Measurements from ENCODE around the gene PRKAG2.

The PRKAG2 gene

GRCh38 chr7:151707757-151708156, 169.2 kb downstream of the PRKAG2 start:
- Mint-ChIP-seq H3K36me3 (peaks cover 14% of the 10 kb centered on the region), H3K9me3 (no peaks in the 10 kb centered on the region), H3K4me1 (peaks cover 25% of the 10 kb centered on the region), H3K27ac (no peak overlapping the region), H3K4me3 (no peak overlapping the region), H3K27me3 (no peaks in the 10 kb centered on the region)
- ATAC-seq, result no peak

- Mint-ChIP-seq H3K27me3 (no peaks in the 10 kb centered on the region), H3K9me3 (no peaks in the 10 kb centered on the region), H3K4me1 (peaks cover 18% of the 10 kb centered on the region), H3K27ac (no peak overlapping the region), H3K4me3 (no peak overlapping the region), H3K36me3 (peaks cover 20% of the 10 kb centered on the region)
- ATAC-seq, result no peak
Observed at GRCh38 chr7:151707105-151707469, 169.8 kb downstream of the PRKAG2 start.

GRCh38 chr7:151706277-151707104, 170.4 kb downstream of the PRKAG2 start:
- Mint-ChIP-seq H3K36me3 (peaks cover 24% of the 10 kb centered on the region), H3K27me3 (no peaks in the 10 kb centered on the region), H3K27ac (no peak overlapping the region), H3K4me3 (no peak overlapping the region), H3K9me3 (no peaks in the 10 kb centered on the region), H3K4me1 (peaks cover 15% of the 10 kb centered on the region)
- ATAC-seq, result no peak

- Mint-ChIP-seq H3K27me3 (no peaks in the 10 kb centered on the region), H3K4me3 (no peak overlapping the region), H3K4me1 (peaks cover 15% of the 10 kb centered on the region), H3K36me3 (peaks cover 29% of the 10 kb centered on the region), H3K27ac (no peak overlapping the region), H3K9me3 (no peaks in the 10 kb centered on the region)
- ATAC-seq, result no peak
Observed at GRCh38 chr7:151705636-151706276, 171.2 kb downstream of the PRKAG2 start.

GRCh38 chr7:151704960-151705635, 171.8 kb downstream of the PRKAG2 start:
- H3K9me3 Mint-ChIP-seq, result no peaks in the 10 kb centered on the region
- H3K4me3 Mint-ChIP-seq, result no peak overlapping the region
- no peak for ATAC-seq
- H3K27me3 Mint-ChIP-seq, result no peaks in the 10 kb centered on the region
- H3K4me1 Mint-ChIP-seq, result peaks cover 15% of the 10 kb centered on the region
- no peak overlapping the region for H3K27ac Mint-ChIP-seq
- H3K36me3 Mint-ChIP-seq, result peaks cover 24% of the 10 kb centered on the region

- H3K9me3 Mint-ChIP-seq, result no peaks in the 10 kb centered on the region
- H3K4me3 Mint-ChIP-seq, result no peak overlapping the region
- H3K27me3 Mint-ChIP-seq, result no peaks in the 10 kb centered on the region
- H3K36me3 Mint-ChIP-seq, result peaks cover 30% of the 10 kb centered on the region
- no peak for ATAC-seq
- peaks cover 21% of the 10 kb centered on the region for H3K4me1 Mint-ChIP-seq
- H3K27ac Mint-ChIP-seq, result no peak overlapping the region
Observed at GRCh38 chr7:151704299-151704959, 172.5 kb downstream of the PRKAG2 start.

- ATAC-seq, result no peak
Observed at GRCh38 chr7:151702961-151703360, 174.0 kb downstream of the PRKAG2 start.

GRCh38 chr7:151700586-151701165, 176.2 kb downstream of the PRKAG2 start:
- Mint-ChIP-seq H3K27ac (no peak overlapping the region), H3K4me1 (peaks cover 32% of the 10 kb centered on the region)

More at GRCh38 chr7:151702961-151703360, 174.0 kb downstream of the PRKAG2 start:
- Mint-ChIP-seq H3K4me3 (no peak overlapping the region), H3K27me3 (no peaks in the 10 kb centered on the region), H3K9me3 (no peaks in the 10 kb centered on the region), H3K4me1 (peaks cover 23% of the 10 kb centered on the region), H3K36me3 (peaks cover 30% of the 10 kb centered on the region), H3K27ac (no peak overlapping the region)

GRCh38 chr7:151699928-151700319, 177.0 kb downstream of the PRKAG2 start:
- H3K27ac Mint-ChIP-seq, result no peak overlapping the region
- H3K4me3 Mint-ChIP-seq, result no peak overlapping the region
- no peaks in the 10 kb centered on the region for H3K9me3 Mint-ChIP-seq
- H3K36me3 Mint-ChIP-seq, result peaks cover 30% of the 10 kb centered on the region
- no peaks in the 10 kb centered on the region for H3K27me3 Mint-ChIP-seq
- ATAC-seq, result no peak
- H3K4me1 Mint-ChIP-seq, result peaks cover 34% of the 10 kb centered on the region

More at GRCh38 chr7:151700586-151701165, 176.2 kb downstream of the PRKAG2 start:
- peaks cover 30% of the 10 kb centered on the region for H3K36me3 Mint-ChIP-seq
- H3K4me3 Mint-ChIP-seq, result no peak overlapping the region
- no peaks in the 10 kb centered on the region for H3K9me3 Mint-ChIP-seq
- ATAC-seq, result no peak
- no peaks in the 10 kb centered on the region for H3K27me3 Mint-ChIP-seq

GRCh38 chr7:151699147-151699927, 177.6 kb downstream of the PRKAG2 start:
- ATAC-seq, result no peak
- peaks cover 40% of the 10 kb centered on the region for H3K4me1 Mint-ChIP-seq
- H3K4me3 Mint-ChIP-seq, result no peak overlapping the region
- no peaks in the 10 kb centered on the region for H3K27me3 Mint-ChIP-seq
- H3K9me3 Mint-ChIP-seq, result no peaks in the 10 kb centered on the region
- no peak overlapping the region for H3K27ac Mint-ChIP-seq
- peaks cover 35% of the 10 kb centered on the region for H3K36me3 Mint-ChIP-seq

GRCh38 chr7:151697942-151698341, 179.0 kb downstream of the PRKAG2 start:
- H3K36me3 Mint-ChIP-seq, result peaks cover 38% of the 10 kb centered on the region
- peaks cover 43% of the 10 kb centered on the region for H3K4me1 Mint-ChIP-seq
- no peak overlapping the region for H3K27ac Mint-ChIP-seq
- no peaks in the 10 kb centered on the region for H3K9me3 Mint-ChIP-seq
- H3K27me3 Mint-ChIP-seq, result no peaks in the 10 kb centered on the region
- H3K4me3 Mint-ChIP-seq, result no peak overlapping the region
- peak; percentile 46 for ATAC-seq

GRCh38 chr7:151697515-151697895, 179.4 kb downstream of the PRKAG2 start:
- Mint-ChIP-seq H3K9me3 (no peaks in the 10 kb centered on the region), H3K27me3 (no peaks in the 10 kb centered on the region), H3K4me1 (peaks cover 43% of the 10 kb centered on the region), H3K36me3 (peaks cover 37% of the 10 kb centered on the region), H3K4me3 (no peak overlapping the region), H3K27ac (peak overlapping the region; percentile 48)
- ATAC-seq, result no peak

GRCh38 chr7:151696721-151697514, 180.0 kb downstream of the PRKAG2 start:
- Mint-ChIP-seq H3K27ac (peak overlapping the region; percentile 48), H3K36me3 (peaks cover 31% of the 10 kb centered on the region), H3K9me3 (no peaks in the 10 kb centered on the region), H3K4me3 (no peak overlapping the region), H3K27me3 (no peaks in the 10 kb centered on the region), H3K4me1 (peaks cover 43% of the 10 kb centered on the region)
- ATAC-seq, result no peak

Measured in stimulated activated memory B cell treated with anti-CD40 and anti-IgM and Interleukin-4, amounts not matched to agents 10 μg/mL and 1 μg/mL and 100 μg/mL, for 72 hours (primary cell).